ENCODE data around the gene RNF11. TPM values are rescaled to one million over a fixed set of nuclear protein-coding genes. Genes with fewer than 3 reads are reported as not detected.

Gene RNF11
- total RNA-seq, 1 donor from 2014 or later: 100 TPM

DNA sequence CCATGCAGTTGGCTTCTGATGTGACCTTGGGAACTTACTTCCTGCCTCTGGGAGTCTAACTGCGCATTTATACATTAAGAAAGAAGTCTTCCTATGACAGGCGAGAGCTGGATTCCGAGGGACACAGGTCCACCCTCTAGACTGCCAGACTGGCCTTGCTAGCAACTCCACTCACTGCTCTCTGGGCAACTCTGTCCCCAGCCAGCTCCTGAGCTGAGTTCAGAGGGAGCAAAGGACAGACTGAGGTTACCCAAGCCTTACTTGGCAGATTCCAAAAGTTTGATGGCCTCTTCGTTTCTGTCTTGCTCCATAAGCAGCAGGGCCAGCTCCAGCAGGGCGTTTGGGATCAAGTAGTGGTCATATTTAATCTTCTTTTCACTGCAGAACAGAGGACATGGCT, 52.5 kb downstream of the RNF11 start:
- peaks cover 8% of the 10 kb centered on the region for H3K36me3 Mint-ChIP-seq (ENCODE audit: unreplicated experiment)
- H3K4me1 Mint-ChIP-seq (ENCODE audit: unreplicated experiment): no peaks in the 10 kb centered on the region
- H3K27ac Mint-ChIP-seq (ENCODE audit: unreplicated experiment): no peak overlapping the region
- DNase-seq (ENCODE audit: extremely low spot score, unreplicated experiment): no peak
- H3K4me3 Mint-ChIP-seq (ENCODE audit: unreplicated experiment): no peak overlapping the region
- H3K27me3 Mint-ChIP-seq (ENCODE audit: unreplicated experiment): no peaks in the 10 kb centered on the region
- H3K9me3 Mint-ChIP-seq (ENCODE audit: unreplicated experiment): no peaks in the 10 kb centered on the region
- no peak for TF ChIP-seq CTCF (IDR thresholded peaks at IDR 0.05)

DNA sequence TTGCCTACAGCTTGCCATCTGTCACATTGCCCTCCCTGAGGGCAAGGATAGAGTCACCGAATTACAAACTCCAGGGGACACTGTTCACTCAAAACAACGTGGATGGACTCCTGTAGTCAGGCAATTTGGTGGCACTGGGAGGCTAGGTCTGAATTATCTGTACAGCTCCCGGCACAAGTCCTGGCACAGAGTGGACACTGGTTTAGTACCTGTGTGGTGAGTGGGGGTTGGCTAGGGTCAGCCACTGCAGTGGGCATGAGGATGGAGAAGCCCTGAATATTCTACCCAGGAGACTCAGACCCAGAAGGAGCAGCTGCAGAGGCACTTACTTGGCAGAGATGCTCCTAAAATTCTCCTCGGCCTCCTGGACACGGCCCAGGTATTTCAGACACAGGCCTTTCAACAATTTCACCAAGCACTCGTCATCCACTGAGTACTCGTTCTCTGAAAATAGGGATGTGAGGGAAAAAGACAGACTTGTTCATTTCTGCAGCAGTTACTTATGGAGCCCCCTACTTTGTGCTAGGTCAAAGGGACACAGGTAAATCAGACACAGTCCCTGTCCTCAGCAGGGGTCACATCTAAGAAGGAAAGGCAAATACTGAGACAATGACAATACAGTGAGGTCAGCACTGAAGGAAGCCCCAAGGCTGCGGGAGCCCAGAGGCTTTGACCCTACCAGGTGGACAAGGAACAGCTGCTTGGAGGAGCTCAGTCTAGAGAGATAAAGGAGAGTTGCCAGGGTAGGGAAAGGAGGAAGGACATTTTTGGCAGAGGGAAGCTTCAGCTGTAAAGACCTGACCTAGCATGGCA, 53.8 kb downstream of the RNF11 start:
- Mint-ChIP-seq H3K27ac (ENCODE audit: unreplicated experiment) (no peak overlapping the region), H3K4me3 (ENCODE audit: unreplicated experiment) (no peak overlapping the region), H3K4me1 (ENCODE audit: unreplicated experiment) (no peaks in the 10 kb centered on the region), H3K36me3 (ENCODE audit: unreplicated experiment) (peaks cover 6% of the 10 kb centered on the region), H3K9me3 (ENCODE audit: unreplicated experiment) (no peaks in the 10 kb centered on the region), H3K27me3 (ENCODE audit: unreplicated experiment) (no peaks in the 10 kb centered on the region)
- no peak for DNase-seq (ENCODE audit: extremely low spot score, unreplicated experiment)
- TF ChIP-seq CTCF (IDR thresholded peaks at IDR 0.05): no peak

GRCh38 chr1:51290489-51290847, 54.4 kb downstream of the RNF11 start:
- no peaks in the 10 kb centered on the region for H3K9me3 Mint-ChIP-seq (ENCODE audit: unreplicated experiment)
- no peak overlapping the region for H3K27ac Mint-ChIP-seq (ENCODE audit: unreplicated experiment)
- no peak for DNase-seq (ENCODE audit: extremely low spot score, unreplicated experiment)
- no peak overlapping the region for H3K4me3 Mint-ChIP-seq (ENCODE audit: unreplicated experiment)
- TF ChIP-seq CTCF (IDR thresholded peaks at IDR 0.05): no peak
- H3K4me1 Mint-ChIP-seq (ENCODE audit: unreplicated experiment): no peaks in the 10 kb centered on the region
- peaks cover 6% of the 10 kb centered on the region for H3K36me3 Mint-ChIP-seq (ENCODE audit: unreplicated experiment)
- no peaks in the 10 kb centered on the region for H3K27me3 Mint-ChIP-seq (ENCODE audit: unreplicated experiment)

GRCh38 chr1:51293898-51294515, 57.9 kb downstream of the RNF11 start:
- Mint-ChIP-seq H3K36me3 (ENCODE audit: unreplicated experiment) (no peaks in the 10 kb centered on the region), H3K4me1 (ENCODE audit: unreplicated experiment) (peaks cover 15% of the 10 kb centered on the region), H3K27me3 (ENCODE audit: unreplicated experiment) (no peaks in the 10 kb centered on the region), H3K4me3 (ENCODE audit: unreplicated experiment) (no peak overlapping the region), H3K27ac (ENCODE audit: unreplicated experiment) (no peak overlapping the region), H3K9me3 (ENCODE audit: unreplicated experiment) (no peaks in the 10 kb centered on the region)
- no peak for DNase-seq (ENCODE audit: extremely low spot score, unreplicated experiment)
- TF ChIP-seq CTCF (IDR thresholded peaks at IDR 0.05): no peak

DNA sequence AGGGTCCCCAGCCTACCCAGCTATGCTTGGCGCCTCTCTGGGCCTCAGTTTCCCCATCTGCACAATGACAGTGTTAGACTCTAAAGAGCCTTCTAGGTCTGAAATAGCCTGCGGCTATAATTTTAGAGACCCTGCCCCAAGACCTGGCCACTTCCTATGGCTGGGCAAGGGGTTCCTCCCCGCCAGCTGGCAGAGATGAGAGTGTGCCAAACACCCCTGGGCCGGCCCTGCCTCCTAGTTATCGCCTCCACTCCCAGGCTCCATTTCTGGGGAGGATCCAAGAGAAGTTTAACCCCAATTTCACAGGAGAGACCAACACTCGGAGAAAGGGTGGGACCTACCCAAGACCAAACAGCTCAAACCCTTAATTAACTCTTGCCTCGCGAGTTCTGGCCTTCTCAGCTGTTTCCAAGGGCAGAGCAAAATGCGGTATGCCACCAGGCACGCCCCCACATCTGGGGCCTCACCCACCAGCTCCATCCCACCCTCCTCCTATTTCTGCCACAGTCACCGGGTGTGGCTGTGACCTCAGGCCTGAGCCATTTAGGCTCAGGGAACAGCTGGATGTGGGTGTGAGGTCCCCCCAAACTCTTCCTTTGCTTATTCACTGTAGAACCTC, 58.6 kb downstream of the RNF11 start:
- H3K27me3 Mint-ChIP-seq (ENCODE audit: unreplicated experiment): no peaks in the 10 kb centered on the region
- H3K9me3 Mint-ChIP-seq (ENCODE audit: unreplicated experiment): no peaks in the 10 kb centered on the region
- H3K36me3 Mint-ChIP-seq (ENCODE audit: unreplicated experiment): no peaks in the 10 kb centered on the region
- no peak for DNase-seq (ENCODE audit: extremely low spot score, unreplicated experiment)
- H3K27ac Mint-ChIP-seq (ENCODE audit: unreplicated experiment): no peak overlapping the region
- peaks cover 15% of the 10 kb centered on the region for H3K4me1 Mint-ChIP-seq (ENCODE audit: unreplicated experiment)
- no peak for TF ChIP-seq CTCF (IDR thresholded peaks at IDR 0.05)
- H3K4me3 Mint-ChIP-seq (ENCODE audit: unreplicated experiment): no peak overlapping the region
